Uterus (tissue), 4 donors: Measurements from ENCODE around the gene PPM1H. TPM values are rescaled to one million over a fixed set of nuclear protein-coding genes. Genes with fewer than 3 reads are reported as not detected.

Experiments
- DNase-seq, 2 donors: peaks; one replicate each; pipeline ENCODE4 v3.0.0-alpha.2; 2019 to 2020
- H3K27ac ChIP-seq, 2 donors: fragments of 200-600 bp; sonication (generic); 1 replicate in 1 of 2; 2 replicates in 1 of 2; pipeline ENCODE4 v1.5.1; 2016 to 2018
- H3K27me3 ChIP-seq, 2 donors: fragments of 200-600 bp; sonication (generic); one replicate each; pipeline ENCODE4 v1.5.1; 2018 to 2019; ENCODE audit warnings: control low read depth in 1 of 2
- H3K36me3 ChIP-seq, 2 donors: fragments of 200-600 bp; sonication (generic); one replicate each; pipeline ENCODE4 v1.5.1; 2019; ENCODE audit warnings: control low read depth in 1 of 2
- H3K4me1 ChIP-seq, 2 donors: fragments of 200-600 bp; sonication (generic); one replicate each; pipeline ENCODE4 v1.5.1; 2018 to 2019; ENCODE audit warnings: control low read depth in 1 of 2
- H3K4me3 ChIP-seq, 2 donors: fragments of 200-600 bp; sonication (generic); 1 replicate in 1 of 2; 2 replicates in 1 of 2; pipeline ENCODE4 v1.5.1; 2018 to 2019; ENCODE audit warnings: mild to moderate bottlenecking in 1 of 2
- H3K9me3 ChIP-seq, 2 donors: fragments of 200-600 bp; sonication (generic); one replicate each; pipeline ENCODE4 v1.5.1; 2019; ENCODE audit warnings: control low read depth in 1 of 2
- POLR2A ChIP-seq, 2 donors: fragments of 450-650 bp; IDR thresholded peaks; one replicate each; pipeline ENCODE4 v1.6.1; 2016; ENCODE audit warnings: antibody characterized with exemption in 2 of 2, mild to moderate bottlenecking in 1 of 2, moderate library complexity in 1 of 2
- intact Hi-C: fragments of 100-400 bp; cut with DNase I; formaldehyde crosslinking; loops from one replicate; pipeline ENCODE4 v1.15.1; 2023; ENCODE audit warnings: low total_unique reads
- total RNA-seq, 4 donors: library from RNA; depleted of rRNA in 3 of 4; stranded (reverse); fragments of >200 nt in 3 of 4; gene quantifications; one replicate each; pipeline versions ENCODE4 v1.1.0 to v1.2.4, GENCODE V29; 2014 to 2023
- TF ChIP-seq, protein P1 (sequence below), 4 experiments: fragments of 200-600 bp in 2 of 4; fragments of 450-650 bp in 2 of 4; sonication (generic) in 2 of 4; IDR thresholded peaks; one replicate each; pipeline ENCODE4 v1.5.1; 2016 to 2019; ENCODE audit warnings: antibody characterized with exemption in 4 of 4, mild to moderate bottlenecking in 2 of 4, moderate library complexity in 1 of 4
- donor health status: DM: yes; HTN: yes; CAD: no.

Gene PPM1H
- total RNA-seq, 4 donors from 2014 or later, result 2.0 to 24.1 (median 6.6) TPM

DNA sequence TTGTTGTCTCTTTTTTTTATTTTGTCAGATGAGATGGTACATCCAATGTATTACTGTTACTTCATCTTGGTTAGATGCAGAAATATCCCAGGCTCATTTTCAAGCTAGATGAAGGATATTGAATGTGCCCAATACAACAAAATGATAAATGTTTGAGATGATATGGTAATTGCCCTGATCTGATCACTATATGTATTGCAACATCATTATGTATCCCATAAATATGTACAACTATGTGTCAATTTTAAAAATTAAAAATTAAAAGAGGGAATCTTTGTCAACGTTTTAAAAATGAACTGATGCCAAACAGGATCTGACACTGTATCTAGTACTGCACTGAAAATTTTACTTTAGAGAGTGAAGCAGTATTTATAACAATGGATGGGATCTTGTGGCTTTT, 78.5 kb downstream of the PPM1H start:
- TF ChIP-seq, protein P1, sequence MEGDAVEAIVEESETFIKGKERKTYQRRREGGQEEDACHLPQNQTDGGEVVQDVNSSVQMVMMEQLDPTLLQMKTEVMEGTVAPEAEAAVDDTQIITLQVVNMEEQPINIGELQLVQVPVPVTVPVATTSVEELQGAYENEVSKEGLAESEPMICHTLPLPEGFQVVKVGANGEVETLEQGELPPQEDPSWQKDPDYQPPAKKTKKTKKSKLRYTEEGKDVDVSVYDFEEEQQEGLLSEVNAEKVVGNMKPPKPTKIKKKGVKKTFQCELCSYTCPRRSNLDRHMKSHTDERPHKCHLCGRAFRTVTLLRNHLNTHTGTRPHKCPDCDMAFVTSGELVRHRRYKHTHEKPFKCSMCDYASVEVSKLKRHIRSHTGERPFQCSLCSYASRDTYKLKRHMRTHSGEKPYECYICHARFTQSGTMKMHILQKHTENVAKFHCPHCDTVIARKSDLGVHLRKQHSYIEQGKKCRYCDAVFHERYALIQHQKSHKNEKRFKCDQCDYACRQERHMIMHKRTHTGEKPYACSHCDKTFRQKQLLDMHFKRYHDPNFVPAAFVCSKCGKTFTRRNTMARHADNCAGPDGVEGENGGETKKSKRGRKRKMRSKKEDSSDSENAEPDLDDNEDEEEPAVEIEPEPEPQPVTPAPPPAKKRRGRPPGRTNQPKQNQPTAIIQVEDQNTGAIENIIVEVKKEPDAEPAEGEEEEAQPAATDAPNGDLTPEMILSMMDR (IDR thresholded peaks at IDR 0.05), result no peak
- TF ChIP-seq POLR2A (IDR thresholded peaks at IDR 0.05), result no peak
- DNase-seq, result no peak
- no peaks in the 10 kb centered on the region for H3K9me3 ChIP-seq
- intact Hi-C loops, result no loop called here
- no peaks in the 10 kb centered on the region for H3K4me1 ChIP-seq
- H3K27ac ChIP-seq, result no peak overlapping the region
- no peak overlapping the region for H3K4me3 ChIP-seq
- no peaks in the 10 kb centered on the region for H3K27me3 ChIP-seq
- no peaks in the 10 kb centered on the region for H3K36me3 ChIP-seq

DNA sequence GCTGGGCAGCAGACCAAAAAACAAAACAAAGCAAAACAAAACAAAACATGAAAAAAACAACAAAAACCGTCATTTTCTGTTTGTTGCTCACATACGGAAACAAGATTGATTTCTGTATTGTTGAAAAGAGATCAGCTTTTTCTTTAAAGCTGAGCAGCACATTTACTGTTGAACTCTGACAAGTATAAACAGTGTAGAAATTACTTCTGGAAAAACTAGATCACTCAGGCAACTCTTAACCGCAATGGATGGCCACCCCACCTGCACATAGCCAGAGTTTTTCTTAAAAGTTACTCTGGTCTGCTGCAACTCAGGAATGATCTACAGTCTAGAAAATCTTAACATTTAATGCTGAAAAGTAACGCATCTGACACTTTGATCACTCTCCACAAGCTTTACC, 80.9 kb downstream of the PPM1H start:
- Histone ChIP-seq H3K4me3 (no peak overlapping the region), H3K9me3 (no peaks in the 10 kb centered on the region), H3K27me3 (no peaks in the 10 kb centered on the region), H3K27ac (no peak overlapping the region), H3K4me1 (no peaks in the 10 kb centered on the region), H3K36me3 (no peaks in the 10 kb centered on the region)
- TF ChIP-seq, protein P1 (IDR thresholded peaks at IDR 0.05), result no peak
- no peak for TF ChIP-seq POLR2A (IDR thresholded peaks at IDR 0.05)
- intact Hi-C loops, result no loop called here
- DNase-seq, result no peak

DNA sequence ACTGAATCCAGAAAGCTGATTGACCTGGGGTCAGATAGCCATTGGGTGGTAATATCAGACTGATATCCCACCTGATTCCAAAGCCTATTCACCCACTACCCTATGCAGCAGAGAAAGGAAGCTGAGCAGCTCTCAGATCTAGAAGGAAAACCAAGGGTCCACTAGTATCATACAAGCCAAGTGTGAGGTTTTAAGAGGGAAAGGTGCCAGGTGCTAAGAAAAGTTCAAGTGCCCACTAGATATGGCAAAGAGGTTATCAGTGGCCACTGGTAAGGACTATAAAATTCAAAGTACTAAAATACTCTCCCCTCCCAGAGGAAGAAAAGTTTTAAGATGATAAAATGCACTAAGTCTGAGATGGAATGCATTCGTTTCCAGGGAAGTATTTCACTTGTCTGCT, 85.6 kb downstream of the PPM1H start:
- intact Hi-C loops, result no loop called here
- Histone ChIP-seq H3K9me3 (no peaks in the 10 kb centered on the region), H3K27me3 (no peaks in the 10 kb centered on the region), H3K4me1 (no peaks in the 10 kb centered on the region), H3K36me3 (no peaks in the 10 kb centered on the region), H3K4me3 (no peak overlapping the region), H3K27ac (no peak overlapping the region)
- TF ChIP-seq, protein P1 (IDR thresholded peaks at IDR 0.05), result no peak
- TF ChIP-seq POLR2A (IDR thresholded peaks at IDR 0.05), result no peak
- DNase-seq, result no peak

DNA sequence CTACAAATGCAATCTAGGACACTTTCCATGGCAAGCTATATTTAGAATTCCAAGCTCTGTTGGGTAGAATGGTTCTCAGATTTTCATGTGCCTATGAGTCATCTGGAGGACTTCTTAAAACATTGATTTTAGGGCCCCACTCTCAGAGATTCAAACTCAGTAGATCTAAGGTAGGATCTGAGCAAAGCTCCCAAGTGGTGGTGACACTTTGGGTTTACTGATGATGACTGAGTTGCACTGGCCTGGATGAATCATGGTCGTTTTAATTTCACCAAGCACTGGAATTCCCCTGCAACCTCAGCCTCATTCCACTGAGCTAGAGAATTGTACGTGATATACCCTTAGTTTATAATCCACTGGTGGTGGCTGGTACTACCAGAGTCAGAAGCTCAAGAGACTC, 86.5 kb downstream of the PPM1H start:
- no peaks in the 10 kb centered on the region for H3K9me3 ChIP-seq
- H3K36me3 ChIP-seq, result no peaks in the 10 kb centered on the region
- intact Hi-C loops, result no loop called here
- DNase-seq, result no peak
- no peak overlapping the region for H3K4me3 ChIP-seq
- H3K4me1 ChIP-seq, result no peaks in the 10 kb centered on the region
- TF ChIP-seq, protein P1 (IDR thresholded peaks at IDR 0.05), result no peak
- TF ChIP-seq POLR2A (IDR thresholded peaks at IDR 0.05), result no peak
- no peaks in the 10 kb centered on the region for H3K27me3 ChIP-seq
- H3K27ac ChIP-seq, result no peak overlapping the region

DNA sequence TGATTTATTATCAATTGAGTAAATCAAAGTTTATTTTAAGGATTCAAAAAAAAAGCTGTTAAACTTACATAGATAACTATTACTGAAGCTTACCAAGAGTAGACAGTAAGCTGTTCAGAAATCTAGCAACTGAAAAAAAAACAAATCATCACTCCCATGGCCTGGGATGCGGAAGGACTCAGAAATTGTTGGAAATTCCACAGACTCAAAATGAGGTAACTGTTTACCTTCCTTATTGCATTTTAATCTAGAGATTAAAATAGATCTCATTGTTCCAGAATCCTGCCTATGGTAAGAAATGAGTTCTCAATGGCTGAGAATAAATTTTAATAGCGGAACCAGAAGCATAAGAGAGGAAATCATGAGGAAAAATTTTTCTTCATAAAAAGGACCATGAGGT, 87.2 kb downstream of the PPM1H start:
- Histone ChIP-seq H3K36me3 (no peaks in the 10 kb centered on the region), H3K27ac (no peak overlapping the region), H3K4me1 (no peaks in the 10 kb centered on the region), H3K27me3 (no peaks in the 10 kb centered on the region), H3K4me3 (no peak overlapping the region), H3K9me3 (no peaks in the 10 kb centered on the region)
- intact Hi-C loops, result no loop called here
- TF ChIP-seq, protein P1 (IDR thresholded peaks at IDR 0.05), result no peak
- TF ChIP-seq POLR2A (IDR thresholded peaks at IDR 0.05), result no peak
- DNase-seq, result no peak
